PC-9 (cell line): Measurements from ENCODE around the gene IWS1. TPM values are rescaled to one million over a fixed set of nuclear protein-coding genes. Genes with fewer than 3 reads are reported as not detected.

Experiments
- BruUV-seq: library from RNA; stranded (reverse); fragments of 400-500 nt; replicated peaks from 2 replicates; lab custom pipeline; 2021; lab: Mats Ljungman, UMichigan
- CTCF ChIA-PET: fragments of 300-600 bp; sonication (Branson Sonifier 250); formaldehyde crosslinking; loops from one replicate; lab custom pipeline; 2022; ENCODE audit warnings: antibody characterized with exemption; lab: Charles Lee
- POLR2A ChIA-PET: fragments of 300-600 bp; sonication (Branson Sonifier 250); formaldehyde crosslinking; loops from one replicate; lab custom pipeline; 2022; ENCODE audit warnings: antibody characterized with exemption; ENCODE audit not compliant: unreplicated experiment; lab: Charles Lee
- DNase-seq, 2 experiments: peaks; one replicate each; pipeline versions ENCODE4 v3.0.0 to v3.0.0-alpha.2; 2015 to 2022; ENCODE audit warnings: mixed read lengths in 1 of 2
- H2AFZ ChIP-seq: fragments of 200-600 bp; sonication (generic); 2 replicates; pipeline ENCODE4 v1.8.1; 2017; ENCODE audit warnings: antibody characterized with exemption
- H3F3A ChIP-seq: fragments of 200-600 bp; sonication (generic); 2 replicates; pipeline ENCODE4 v1.8.1; 2017; ENCODE audit warnings: antibody characterized with exemption, mild to moderate bottlenecking, low read depth; ENCODE audit not compliant: insufficient read depth
- H3K27ac ChIP-seq: fragments of 200-600 bp; sonication (generic); 2 replicates; pipeline ENCODE4 v1.6.1; 2016; ENCODE audit warnings: mixed run types
- H3K27me3 ChIP-seq: fragments of 200-600 bp; sonication (generic); 2 replicates; pipeline ENCODE4 v1.6.1; 2016; ENCODE audit warnings: low read depth, mixed run types; ENCODE audit not compliant: insufficient read depth
- H3K36me3 ChIP-seq: fragments of 200-600 bp; sonication (generic); 2 replicates; pipeline ENCODE4 v1.6.1; 2016; ENCODE audit warnings: low read depth, mixed run types
- H3K4me1 ChIP-seq: fragments of 200-600 bp; sonication (generic); replicated peaks from 2 replicates; pipeline ENCODE4 v1.6.1; 2016; ENCODE audit warnings: mixed run types; ENCODE audit not compliant: insufficient read depth
- H3K4me2 ChIP-seq: fragments of 200-600 bp; sonication (generic); 2 replicates; pipeline ENCODE4 v1.6.1; 2017; ENCODE audit warnings: mixed run types
- H3K4me3 ChIP-seq: fragments of 200-600 bp; sonication (generic); 2 replicates; pipeline ENCODE4 v1.6.1; 2016; ENCODE audit warnings: mixed run types
- H3K79me2 ChIP-seq: fragments of 200-600 bp; sonication (generic); 2 replicates; pipeline ENCODE4 v1.6.1; 2017; ENCODE audit warnings: low read depth, mixed run types
- H3K9me2 ChIP-seq: fragments of 200-600 bp; sonication (generic); 2 replicates; pipeline ENCODE4 v1.8.1; 2017; ENCODE audit warnings: mild to moderate bottlenecking; ENCODE audit not compliant: insufficient read depth
- H3K9me3 ChIP-seq: fragments of 200-600 bp; sonication (generic); 2 replicates; pipeline ENCODE4 v1.8.1; 2016; ENCODE audit warnings: low read depth; ENCODE audit not compliant: insufficient read depth
- H4K20me1 ChIP-seq: fragments of 200-600 bp; sonication (generic); 2 replicates; pipeline ENCODE4 v1.8.1; 2017; ENCODE audit not compliant: insufficient read depth
- CTCF ChIP-seq: fragments of 200-600 bp; sonication (generic); conservative IDR thresholded peaks from 2 replicates; pipeline ENCODE4 v1.6.1; 2017; ENCODE audit warnings: mixed run types, antibody characterized with exemption, mild to moderate bottlenecking, moderate library complexity
- EZH2 ChIP-seq: fragments of 200-600 bp; sonication (generic); IDR thresholded peaks from 2 replicates; pipeline ENCODE4 v1.8.0; 2017; ENCODE audit warnings: antibody characterized with exemption, low read depth
- intact Hi-C: fragments of 100-400 bp; cut with micrococcal nuclease; formaldehyde crosslinking; loops from one replicate; pipeline ENCODE4 v1.10.0; 2022; ENCODE audit not compliant: unreplicated experiment
- total RNA-seq: library from RNA; stranded (reverse); gene quantifications from 2 replicates; pipeline ENCODE4 v1.2.3, GENCODE V29; 2021

IWS1 gene
- total RNA-seq, 1 experiment from 2014 or later, result 47.3 TPM

DNA sequence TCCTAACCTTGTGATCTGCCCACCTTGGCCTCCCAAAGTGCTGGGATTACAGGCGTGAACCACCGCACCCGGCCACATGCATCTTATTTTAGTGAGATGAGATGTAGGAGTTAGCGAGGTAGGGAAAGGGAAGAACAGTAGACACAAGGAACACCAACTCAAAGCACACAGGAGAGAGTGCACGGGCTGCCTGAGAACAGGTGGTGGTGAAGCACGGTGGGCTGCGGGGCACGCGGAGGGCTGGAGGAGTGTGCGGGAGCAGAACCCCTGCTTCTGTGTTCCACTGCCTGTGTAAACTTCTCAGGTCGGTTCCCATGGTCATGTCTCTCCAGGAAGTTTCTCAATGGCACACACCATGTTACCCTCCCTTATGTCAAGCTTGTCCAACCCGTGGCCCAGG, 69.3 kb downstream of the IWS1 start:
- ChIA-PET CTCF (no interaction called here), POLR2A (no interaction called here)

GRCh38 chr2:127455566-127456493, 70.5 kb downstream of the IWS1 start:
- Histone ChIP-seq H4K20me1 (no peaks in the 10 kb centered on the region), H3K79me2 (no peaks in the 10 kb centered on the region), H3K4me2 (no peak overlapping the region), H3K27me3 (no peaks in the 10 kb centered on the region), H3K9me2 (no peaks in the 10 kb centered on the region), H3K4me1 (no peaks in the 10 kb centered on the region), H3K27ac (no peak overlapping the region), H3F3A (no peaks in the 10 kb centered on the region), H3K4me3 (no peak overlapping the region), H3K36me3 (no peaks in the 10 kb centered on the region), H2AFZ (no peak overlapping the region), H3K9me3 (no peaks in the 10 kb centered on the region)
- CTCF ChIA-PET, result no interaction called here
- BruUV-seq, result no TSS peak
- POLR2A ChIA-PET, result no interaction called here
- no peak for TF ChIP-seq EZH2
- DNase-seq, result peak in 1 of 2 experiments; percentile 22
- intact Hi-C loops, result no loop called here

More for the DNA sequence above, 69.3 kb downstream of the IWS1 start:
- intact Hi-C loops, result no loop called here
- no peaks in the 10 kb centered on the region for H4K20me1 ChIP-seq
- no TSS peak for BruUV-seq
- no peaks in the 10 kb centered on the region for H3K4me1 ChIP-seq
- H3F3A ChIP-seq, result no peaks in the 10 kb centered on the region
- H2AFZ ChIP-seq, result no peak overlapping the region
- H3K4me3 ChIP-seq, result no peak overlapping the region
- DNase-seq, result no peak
- no peaks in the 10 kb centered on the region for H3K9me3 ChIP-seq
- TF ChIP-seq EZH2 (no peak), CTCF (no peak)
- H3K27me3 ChIP-seq, result no peaks in the 10 kb centered on the region
- H3K36me3 ChIP-seq, result no peaks in the 10 kb centered on the region
- no peak overlapping the region for H3K4me2 ChIP-seq
- no peak overlapping the region for H3K27ac ChIP-seq
- no peaks in the 10 kb centered on the region for H3K9me2 ChIP-seq
- no peaks in the 10 kb centered on the region for H3K79me2 ChIP-seq

GRCh38 chr2:127454595-127455565, 71.4 kb downstream of the IWS1 start:
- ChIA-PET POLR2A (no interaction called here), CTCF (no interaction called here)
- H3K27me3 ChIP-seq, result no peaks in the 10 kb centered on the region
- no peak for TF ChIP-seq CTCF
- H3K9me3 ChIP-seq, result no peaks in the 10 kb centered on the region
- no TSS peak for BruUV-seq
- no peaks in the 10 kb centered on the region for H3K36me3 ChIP-seq
- H3K4me1 ChIP-seq, result no peaks in the 10 kb centered on the region
- intact Hi-C loops, result no loop called here
- H3K79me2 ChIP-seq, result no peaks in the 10 kb centered on the region
- H3K27ac ChIP-seq, result no peak overlapping the region
- H2AFZ ChIP-seq, result no peak overlapping the region
- DNase-seq, result no peak
- no peak overlapping the region for H3K4me2 ChIP-seq
- H3K9me2 ChIP-seq, result 0 out of 2 replicates have a peak, but pooled peaks cover 5% of the 10 kb centered on the region
- H3K4me3 ChIP-seq, result no peak overlapping the region
- no peaks in the 10 kb centered on the region for H3F3A ChIP-seq
- no peaks in the 10 kb centered on the region for H4K20me1 ChIP-seq
